22Rv1 (cell line): ENCODE results near the gene INAFM2.
A peak's percentile ranks its signal among the peaks of the same experiment; 100 is the strongest.

Source experiments
- H3K27ac ChIP-seq: fragments of 450-650 bp; 2 replicates; pipeline ENCODE4 v1.5.1; 2017
- CTCF ChIP-seq: fragments of 450-650 bp; IDR thresholded peaks from 2 replicates; pipeline ENCODE4 v1.5.1; 2017; ENCODE audit warnings: mild to moderate bottlenecking
- ZFX ChIP-seq: fragments of 450-650 bp; IDR thresholded peaks from 2 replicates; pipeline ENCODE4 v1.6.1; 2017; ENCODE audit warnings: antibody characterized with exemption, borderline replicate concordance

The INAFM2 gene

GRCh38 chr15:40289140-40289775 lies 34.2 kb upstream of the INAFM2 start:
- H3K27ac ChIP-seq = no peak overlapping the region
- TF ChIP-seq ZFX (no peak), CTCF (peak; percentile 31)

GRCh38 chr15:40290545-40290917 lies 33.0 kb upstream of the INAFM2 start:
- TF ChIP-seq CTCF (no peak), ZFX (no peak)
- no peak overlapping the region for H3K27ac ChIP-seq

- H3K27ac ChIP-seq = no peak overlapping the region
- TF ChIP-seq ZFX = no peak
- peak; percentile 18; the same call in 1 of the 2 replicates for TF ChIP-seq CTCF
Observed at GRCh38 chr15:40290918-40291574, 32.4 kb upstream of the INAFM2 start.

- no peak for TF ChIP-seq ZFX
- TF ChIP-seq CTCF = no peak
- H3K27ac ChIP-seq = no peak overlapping the region
Observed at GRCh38 chr15:40292246-40292645, 31.2 kb upstream of the INAFM2 start.

GRCh38 chr15:40293006-40293405 lies 30.5 kb upstream of the INAFM2 start:
- TF ChIP-seq ZFX (no peak), CTCF (no peak)
- H3K27ac ChIP-seq = no peak overlapping the region

GRCh38 chr15:40293905-40294895 lies 29.3 kb upstream of the INAFM2 start:
- H3K27ac ChIP-seq = no peak overlapping the region
- TF ChIP-seq ZFX (no peak), CTCF (no peak)

- no peak for TF ChIP-seq CTCF
- no peak for TF ChIP-seq ZFX
- H3K27ac ChIP-seq = no peak overlapping the region
Observed at GRCh38 chr15:40295297-40295696, 28.2 kb upstream of the INAFM2 start.
